NCI-H2196 (cell line): ENCODE data around the gene GRID1.

Experiments used
- DNase-seq: peaks from one replicate; lab custom pipeline; 2025; ENCODE audit not compliant: unreplicated experiment; lab: John Stamatoyannopoulos, UW

GRID1 gene

GRCh38 chr10:86155054-86155921 is 211.3 kb downstream of the GRID1 start:
- DNase-seq: no peak

- no peak for DNase-seq
Measured at GRCh38 chr10:86153751-86154150, 212.8 kb downstream of the GRID1 start.

DNA sequence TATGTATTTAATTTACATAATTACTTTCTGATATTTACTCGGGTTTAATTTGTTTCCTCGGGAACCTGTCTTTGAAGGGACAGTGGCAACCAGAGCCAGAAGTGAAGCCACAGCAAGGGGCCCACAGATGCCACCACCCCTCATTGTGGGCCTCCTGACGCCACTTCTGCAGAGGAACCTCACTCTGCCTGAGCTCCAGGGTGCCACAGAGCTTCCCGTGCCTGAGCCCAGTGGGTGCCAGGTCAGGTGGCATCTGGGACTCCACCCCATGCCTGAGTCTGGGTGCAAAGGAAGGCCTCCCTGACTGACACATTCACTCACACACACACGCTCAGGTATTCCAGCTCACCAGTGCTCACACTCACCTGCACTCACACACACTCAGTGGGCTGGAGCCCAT is 213.7 kb downstream of the GRID1 start:
- no peak for DNase-seq

- no peak for DNase-seq
Measured at GRCh38 chr10:86152354-86152753, 214.2 kb downstream of the GRID1 start.

DNA sequence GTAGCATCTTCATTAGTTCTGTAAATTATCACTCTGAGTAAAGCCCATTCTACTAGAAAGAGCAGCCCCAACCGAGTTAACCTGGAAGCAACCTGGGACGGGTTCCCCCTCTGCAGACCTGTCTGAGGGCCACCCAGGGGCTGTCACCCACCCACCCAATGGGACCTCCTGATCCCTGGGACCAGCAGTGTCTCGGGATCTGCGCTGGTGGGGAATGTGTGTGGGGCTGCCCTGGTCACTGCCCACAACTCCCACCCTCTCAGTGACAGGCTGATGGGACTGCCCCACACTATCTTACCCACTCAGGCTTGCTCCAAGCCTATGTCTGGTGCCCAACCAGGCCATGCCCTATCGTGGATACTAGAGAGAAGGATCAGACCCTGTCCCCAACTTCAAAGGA is 215.0 kb downstream of the GRID1 start:
- DNase-seq: no peak

DNA sequence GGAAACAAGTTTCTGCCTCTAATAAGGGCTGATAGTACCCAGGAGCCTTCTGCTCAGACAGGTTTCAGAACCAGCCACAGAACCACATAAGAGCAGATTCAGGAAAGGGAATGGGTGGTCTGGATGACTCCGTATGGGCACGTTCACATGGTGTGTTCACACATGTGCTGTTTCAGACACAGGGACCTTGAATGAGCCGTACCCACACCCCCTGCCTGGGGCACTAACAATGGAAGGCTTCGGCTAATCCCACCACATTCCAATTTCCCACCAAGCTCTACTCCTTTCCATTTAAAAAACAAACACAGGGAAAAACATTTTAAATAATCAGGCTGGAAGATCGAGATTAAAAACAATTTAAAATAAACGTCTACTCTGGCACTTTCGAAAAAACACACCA is 217.3 kb downstream of the GRID1 start:
- DNase-seq: no peak

- no peak for DNase-seq
Measured at GRCh38 chr10:86148117-86148516, 218.5 kb downstream of the GRID1 start.

DNA sequence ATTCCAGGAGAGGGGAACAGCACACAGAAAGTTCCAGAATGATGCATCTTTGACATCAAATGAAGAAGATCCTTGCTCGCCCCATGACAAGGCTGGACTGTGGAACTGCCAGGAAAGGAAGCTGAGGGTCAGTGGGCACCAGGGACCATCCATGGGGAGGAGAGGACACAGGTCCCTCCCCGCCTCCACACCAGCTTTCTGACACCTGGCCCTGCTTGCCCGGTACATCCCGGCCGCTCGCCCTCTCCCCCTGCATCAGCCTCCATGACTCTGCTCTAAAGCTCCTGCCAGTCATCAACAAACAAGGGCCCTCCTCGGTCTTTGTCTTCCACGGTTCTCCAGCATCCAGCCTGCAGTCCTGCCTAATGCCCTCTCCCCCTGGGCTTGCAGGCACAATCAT is 222.3 kb downstream of the GRID1 start:
- DNase-seq: no peak

DNA sequence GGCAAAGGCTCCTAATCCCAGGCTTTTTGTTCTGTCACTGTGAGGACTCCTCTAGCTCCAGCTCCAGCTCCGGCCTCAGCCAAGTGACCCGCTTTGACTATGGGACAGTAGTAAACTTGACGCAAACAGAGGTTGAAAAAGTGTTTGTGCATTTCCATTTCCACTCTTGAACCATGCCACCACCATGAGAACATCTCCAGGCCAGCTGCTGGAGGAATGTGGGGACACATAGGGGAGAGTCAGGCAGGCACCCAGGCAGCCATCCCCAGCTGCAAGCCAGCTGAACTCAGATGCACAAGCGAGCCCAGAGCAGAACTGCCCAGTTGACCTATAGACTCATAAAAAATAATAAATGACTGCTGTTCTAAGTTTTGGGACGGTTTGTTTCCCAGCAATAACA is 224.7 kb downstream of the GRID1 start:
- DNase-seq: no peak

GRCh38 chr10:86139066-86139657 is 227.4 kb downstream of the GRID1 start:
- DNase-seq: peak; percentile 4

DNA sequence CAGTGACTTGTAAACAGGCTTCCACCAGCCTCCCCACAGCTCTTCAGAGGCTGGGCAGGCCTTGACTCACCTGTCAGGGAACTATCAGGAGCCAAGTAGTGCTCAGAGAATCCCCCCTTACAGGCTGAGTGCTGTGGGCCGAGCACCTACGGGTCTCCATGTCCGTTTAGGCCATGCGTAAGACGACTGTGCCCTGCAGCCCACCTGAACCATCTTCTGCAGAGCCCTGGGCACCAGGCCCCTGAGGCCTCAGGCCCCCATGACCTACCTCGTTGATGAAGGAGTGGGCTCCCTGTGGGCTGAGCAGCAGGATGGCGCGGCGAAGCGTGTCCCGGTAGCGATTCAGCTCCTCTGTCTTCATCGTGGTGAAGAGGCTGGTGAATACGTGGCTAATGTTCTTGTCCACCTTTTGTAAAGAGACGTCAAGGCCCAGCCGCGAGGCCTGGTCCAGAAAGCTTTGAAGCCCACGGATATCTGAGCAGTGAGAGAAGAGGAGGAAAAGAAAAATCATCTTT is 228.0 kb downstream of the GRID1 start:
- no peak for DNase-seq

- DNase-seq: no peak
Measured at GRCh38 chr10:86137561-86137960, 229.0 kb downstream of the GRID1 start.

- no peak for DNase-seq
Measured at GRCh38 chr10:86136934-86137333, 229.7 kb downstream of the GRID1 start.

GRCh38 chr10:86135191-86135590 is 231.4 kb downstream of the GRID1 start:
- no peak for DNase-seq

DNA sequence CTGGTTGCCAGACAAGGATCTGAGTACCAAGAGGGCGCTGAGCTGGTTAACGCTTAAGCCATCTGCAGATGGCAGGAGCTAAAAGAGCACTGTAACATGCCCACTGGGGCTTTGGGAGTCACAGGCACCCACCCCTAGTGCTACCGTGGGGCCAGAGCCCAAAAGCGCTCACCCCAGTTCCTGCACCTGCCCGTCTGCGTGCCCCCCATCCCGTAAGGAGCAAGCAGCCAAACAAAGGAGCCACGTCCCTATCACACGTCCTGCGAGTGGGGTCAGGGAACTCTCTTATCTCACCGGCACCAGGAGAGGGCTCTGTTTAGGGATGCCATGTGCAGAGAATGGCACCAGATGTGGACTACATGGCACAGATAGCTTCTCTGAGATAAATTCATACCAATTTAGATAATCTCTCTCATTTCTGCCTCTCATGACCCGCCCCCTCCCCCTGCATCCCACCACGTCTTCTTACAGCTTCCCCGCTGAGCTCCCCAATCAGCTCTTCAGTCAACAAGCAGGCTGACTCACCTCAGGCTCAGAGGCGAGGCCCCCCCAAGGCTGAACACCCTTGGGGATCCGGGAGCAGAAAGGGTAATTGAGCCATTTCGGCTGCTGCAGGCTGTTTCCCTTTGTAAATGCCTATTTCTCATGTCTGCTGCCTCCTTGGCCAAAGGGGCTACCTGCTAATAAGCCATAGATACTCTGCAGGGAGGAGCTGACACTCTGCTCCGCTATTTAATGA is 235.7 kb downstream of the GRID1 start:
- no peak for DNase-seq

DNA sequence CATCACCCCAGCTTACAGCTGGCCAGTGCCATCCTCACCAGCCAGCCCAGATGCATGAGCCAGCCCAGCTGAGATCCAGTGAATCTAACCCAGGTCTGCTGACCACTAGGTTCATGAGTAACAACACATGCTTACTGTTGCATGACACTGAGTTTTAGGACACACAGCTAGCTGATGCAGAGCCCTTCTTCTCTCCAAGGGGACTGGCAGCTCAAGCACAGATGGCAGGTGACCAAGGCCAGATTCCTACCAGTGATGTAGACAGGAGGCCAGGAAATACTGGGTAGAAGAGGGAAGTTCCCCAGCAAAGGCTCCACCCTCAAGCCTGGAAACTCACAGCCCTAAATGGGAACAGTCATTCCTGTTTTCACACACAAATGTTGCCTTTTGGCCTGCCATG is 236.6 kb downstream of the GRID1 start:
- DNase-seq: no peak

- DNase-seq: no peak
Measured at GRCh38 chr10:86128360-86128759, 238.2 kb downstream of the GRID1 start.

GRCh38 chr10:86127274-86127819 is 239.2 kb downstream of the GRID1 start:
- DNase-seq: no peak

- no peak for DNase-seq
Measured at GRCh38 chr10:86124734-86125133, 241.9 kb downstream of the GRID1 start.

DNA sequence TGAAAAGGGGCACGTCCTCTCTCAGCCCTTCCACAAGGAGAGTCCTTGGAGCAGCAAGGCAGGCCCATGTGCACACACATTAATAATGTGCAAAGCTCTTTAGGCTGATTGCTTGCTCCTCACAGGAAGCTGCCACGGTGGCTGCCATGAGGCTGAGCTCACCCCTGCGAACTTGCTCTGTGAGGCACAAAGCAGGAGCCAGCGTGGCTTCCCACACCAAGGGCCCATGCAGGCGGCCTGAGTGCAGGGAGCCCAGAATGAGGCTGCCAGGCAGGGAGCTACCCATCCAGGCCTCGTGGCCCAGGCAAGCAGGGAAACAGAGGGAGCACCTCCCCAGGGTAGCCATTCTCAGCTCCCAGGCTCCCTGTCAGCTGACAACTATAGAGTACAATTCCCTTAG is 242.9 kb downstream of the GRID1 start:
- DNase-seq: no peak

GRCh38 chr10:86123304-86123703 is 243.3 kb downstream of the GRID1 start:
- DNase-seq: no peak
